HG03175 (cell line): ENCODE data around the gene ARHGEF28.

Experiments used
- ATAC-seq: cut with Tn5 transposase; IDR thresholded peaks from one replicate; pipeline ENCODE4 v1.9.1; 2021; ENCODE audit warnings: mild to moderate bottlenecking, moderate library complexity; ENCODE audit not compliant: unreplicated experiment

Gene ARHGEF28

GRCh38 chr5:73625944-73626811 lies at the start of gene ARHGEF28:
Gene ARHGEF28 (plus strand): TSS chr5:73626196. CDS start chr5:73684852, 58,656 bp downstream.
- peak; percentile 58 for ATAC-seq

- no peak for ATAC-seq
Observed at GRCh38 chr5:73582285-73583145, 43.5 kb upstream of the ARHGEF28 start.

- ATAC-seq: peak; percentile 64
Observed at GRCh38 chr5:73587923-73588322, 38.1 kb upstream of the ARHGEF28 start.

- peak; percentile 55 for ATAC-seq
Observed at GRCh38 chr5:73591102-73591695, 34.8 kb upstream of the ARHGEF28 start.

GRCh38 chr5:73591698-73592501 lies 34.1 kb upstream of the ARHGEF28 start:
- ATAC-seq: no peak

GRCh38 chr5:73592551-73592950 lies 33.4 kb upstream of the ARHGEF28 start:
- ATAC-seq: no peak

GRCh38 chr5:73596705-73597328 lies 29.2 kb upstream of the ARHGEF28 start:
- ATAC-seq: no peak

GRCh38 chr5:73599380-73599779 lies 26.6 kb upstream of the ARHGEF28 start:
- ATAC-seq: no peak

- ATAC-seq: no peak
Observed at GRCh38 chr5:73603998-73604397, 22.0 kb upstream of the ARHGEF28 start.

GRCh38 chr5:73605223-73606087 lies 20.5 kb upstream of the ARHGEF28 start:
- ATAC-seq: no peak

- ATAC-seq: no peak
Observed at GRCh38 chr5:73606206-73606753, 19.7 kb upstream of the ARHGEF28 start.

- no peak for ATAC-seq
Observed at GRCh38 chr5:73607228-73607627, 18.8 kb upstream of the ARHGEF28 start.

- no peak for ATAC-seq
Observed at GRCh38 chr5:73612799-73613198, 13.2 kb upstream of the ARHGEF28 start.

GRCh38 chr5:73615085-73615484 lies 10.9 kb upstream of the ARHGEF28 start:
- no peak for ATAC-seq

GRCh38 chr5:73615947-73616346 lies 10.0 kb upstream of the ARHGEF28 start:
- ATAC-seq: no peak

GRCh38 chr5:73617510-73618279 lies 8.3 kb upstream of the ARHGEF28 start:
- ATAC-seq: no peak

- no peak for ATAC-seq
Observed at GRCh38 chr5:73619606-73620333, 6.2 kb upstream of the ARHGEF28 start.

- ATAC-seq: no peak
Observed at GRCh38 chr5:73620334-73620687, 5.7 kb upstream of the ARHGEF28 start.
